ENCODE data around the gene MAGI1. TPM values are rescaled to one million over a fixed set of nuclear protein-coding genes. Genes with fewer than 3 reads are reported as not detected.

Gene MAGI1
- total RNA-seq, 1 experiment from 2014 or later = 38.6 TPM

GRCh38 chr3:65368866-65369265 lies 669.9 kb downstream of the MAGI1 start:
- POLR2A ChIA-PET = no interaction called here

More at GRCh38 chr3:65368866-65369265, 669.9 kb downstream of the MAGI1 start:
- no peak for TF ChIP-seq SRF (IDR thresholded peaks at IDR 0.05; ENCODE audit: low read depth)
- TF ChIP-seq YY1 (IDR thresholded peaks at IDR 0.05; ENCODE audit: extremely low read depth, insufficient replicate concordance, low read depth, low read length) = no peak
- no peak for TF ChIP-seq EGR1 (IDR thresholded peaks at IDR 0.05; ENCODE audit: low read depth)
- no peak for TF ChIP-seq JUND (IDR thresholded peaks at IDR 0.05)
- TF ChIP-seq EZH2phosphoT487 (IDR thresholded peaks at IDR 0.05; ENCODE audit: borderline replicate concordance) = no peak
- TF ChIP-seq ZNF274 (IDR thresholded peaks at IDR 0.05; ENCODE audit: low read depth, low read length) = no peak
- TF ChIP-seq POLR2AphosphoS5 (IDR thresholded peaks at IDR 0.05; ENCODE audit: low read depth, low read length) = no peak
- TF ChIP-seq RAD21 (IDR thresholded peaks at IDR 0.05; ENCODE audit: low read depth) = no peak
- TF ChIP-seq CTCF (IDR thresholded peaks at IDR 0.05 in 2 of 3, conservative IDR thresholded peaks at IDR 0.05 in 1 of 3; ENCODE audit: borderline replicate concordance in 1 of 3, insufficient read depth in 1 of 3, low read depth in 2 of 3, low read length in 2 of 3) = no peak
- no peak for TF ChIP-seq CBX3 (IDR thresholded peaks at IDR 0.05; ENCODE audit: low read depth)
- TF ChIP-seq SP1 (IDR thresholded peaks at IDR 0.05; ENCODE audit: low read depth) = no peak
- TF ChIP-seq POLR2A (IDR thresholded peaks at IDR 0.05; ENCODE audit: borderline replicate concordance, extremely low read depth, insufficient read depth, insufficient read length) = no peak
- TF ChIP-seq ZBTB33 (IDR thresholded peaks at IDR 0.05; ENCODE audit: extremely low read depth, insufficient replicate concordance, low read length) = no peak
- no peak for TF ChIP-seq CEBPB (IDR thresholded peaks at IDR 0.05; ENCODE audit: low read depth)
- no peak for TF ChIP-seq SIN3A (IDR thresholded peaks at IDR 0.05; ENCODE audit: low read depth)
- TF ChIP-seq FOSL1 (IDR thresholded peaks at IDR 0.05; ENCODE audit: low read depth) = no peak
- TF ChIP-seq ELF1 (IDR thresholded peaks at IDR 0.05; ENCODE audit: borderline replicate concordance, low read depth) = no peak
- TF ChIP-seq REST (IDR thresholded peaks at IDR 0.05; ENCODE audit: low read depth) = no peak
- Histone ChIP-seq H3K9me2 (ENCODE audit: insufficient read depth) (no peaks in the 10 kb centered on the region), H3K4me1 (ENCODE audit: control insufficient read depth in 1 of 2, insufficient read depth in 2 of 2, low read length in 2 of 2) (no peaks in the 10 kb centered on the region), H3K36me3 (ENCODE audit: control insufficient read depth in 1 of 2, insufficient read depth in 2 of 2, low read length in 2 of 2) (no peaks in the 10 kb centered on the region; a peak in 1 of 4 replicates), H4K20me1 (ENCODE audit: insufficient read depth) (no peaks in the 10 kb centered on the region), H2AFZ (ENCODE audit: low read depth, low read length, poor library complexity, severe bottlenecking) (no peak overlapping the region), H3K9me3 (ENCODE audit: control insufficient read depth in 1 of 2, insufficient read depth in 1 of 2, low read depth in 1 of 2, low read length in 2 of 2) (no peaks in the 10 kb centered on the region), H3K9ac (ENCODE audit: low read length) (no peak overlapping the region), H3K4me3 (replicated peaks in 1 of 2; ENCODE audit: low read depth in 1 of 2, low read length in 2 of 2) (no peak overlapping the region), H3K4me2 (ENCODE audit: low read length) (no peak overlapping the region), H3K27ac (ENCODE audit: low read depth, low read length) (no peak overlapping the region), H3K79me2 (ENCODE audit: insufficient read depth, low read length) (no peaks in the 10 kb centered on the region), H3K27me3 (ENCODE audit: insufficient read depth, low read length) (no peaks in the 10 kb centered on the region)
- ChIA-PET CTCF (no interaction called here), RAD21 (ENCODE audit: low non-redundant PET in 1 of 2, low total read pairs in 2 of 2, uncharacterized antibody in 2 of 2, unreplicated experiment in 2 of 2) (no interaction called here)
- ATAC-seq (no peak), DNase-seq (ENCODE audit: low read depth, low spot score) (no peak)
- no TSS peak for BruUV-seq (replicated peaks)
- intact Hi-C loops (cut with micrococcal nuclease) = no loop called here
